H9 (cell line): ENCODE data around the gene VAPA. TPM values are rescaled to one million over a fixed set of nuclear protein-coding genes. Genes with fewer than 3 reads are reported as not detected.

ENCODE experiments used
- DNase-seq: peaks from one replicate; pipeline ENCODE4 v3.0.0-alpha.2; 2017
- H2AFZ ChIP-seq: one replicate; pipeline ENCODE4 v1.6.1; 2013; ENCODE audit warnings: mild to moderate bottlenecking, low read length, control low read depth, moderate library complexity
- H2AK5ac ChIP-seq: 2 replicates; pipeline ENCODE4 v1.6.1; 2013; ENCODE audit warnings: low read length, control low read depth, mixed read lengths; ENCODE audit not compliant: insufficient read length
- H2BK120ac ChIP-seq: one replicate; pipeline ENCODE4 v1.6.1; 2013; ENCODE audit warnings: low read depth, mild to moderate bottlenecking, low read length, control low read depth, inconsistent platforms; ENCODE audit not compliant: poor library complexity, severe bottlenecking
- H2BK12ac ChIP-seq: 2 replicates; pipeline ENCODE4 v1.6.1; 2013; ENCODE audit warnings: low read length, control low read depth, mixed read lengths, low read depth; ENCODE audit not compliant: insufficient read length
- H2BK15ac ChIP-seq: 2 replicates; pipeline ENCODE4 v1.6.1; 2013; ENCODE audit warnings: low read depth, low read length, control low read depth
- H2BK20ac ChIP-seq: one replicate; pipeline ENCODE4 v1.6.1; 2013; ENCODE audit warnings: low read depth, mild to moderate bottlenecking, low read length, control low read depth, inconsistent platforms; ENCODE audit not compliant: poor library complexity, severe bottlenecking
- H2BK5ac ChIP-seq: 2 replicates; pipeline ENCODE4 v1.6.1; 2013; ENCODE audit warnings: low read length, control low read depth, mixed read lengths; ENCODE audit not compliant: insufficient read length
- H3K14ac ChIP-seq: 2 replicates; pipeline ENCODE4 v1.6.1; 2013; ENCODE audit warnings: low read length, control low read depth; ENCODE audit not compliant: insufficient read depth
- H3K18ac ChIP-seq: 2 replicates; pipeline ENCODE4 v1.6.1; 2013; ENCODE audit warnings: low read depth, mild to moderate bottlenecking, mixed read lengths, low read length, control low read depth; ENCODE audit not compliant: insufficient read length
- H3K23ac ChIP-seq: 2 replicates; pipeline ENCODE4 v1.6.1; 2013; ENCODE audit warnings: low read length, control low read depth, mixed read lengths, low read depth; ENCODE audit not compliant: insufficient read length
- H3K23me2 ChIP-seq: 2 replicates; pipeline ENCODE4 v1.6.1; 2013; ENCODE audit warnings: low read depth, mild to moderate bottlenecking, mixed read lengths, low read length, control low read depth; ENCODE audit not compliant: insufficient read length, poor library complexity, severe bottlenecking
- H3K27ac ChIP-seq: 2 replicates; pipeline ENCODE4 v1.5.1; 2013; ENCODE audit warnings: low read length, control low read depth, mixed read lengths, low read depth; ENCODE audit not compliant: insufficient read length
- H3K27me3 ChIP-seq: 2 replicates; pipeline ENCODE4 v1.6.1; 2013; ENCODE audit warnings: low read length, control low read depth, inconsistent platforms; ENCODE audit not compliant: insufficient read depth
- H3K4ac ChIP-seq: 2 replicates; pipeline ENCODE4 v1.6.1; 2013; ENCODE audit warnings: low read depth, mild to moderate bottlenecking, control low read depth, inconsistent platforms, low read length, moderate library complexity
- H3K4me1 ChIP-seq: 2 replicates; pipeline ENCODE4 v1.6.1; 2013; ENCODE audit warnings: low read length, control low read depth, inconsistent platforms; ENCODE audit not compliant: insufficient read depth
- H3K4me2 ChIP-seq: 2 replicates; pipeline ENCODE4 v1.6.1; 2013; ENCODE audit warnings: low read length, control low read depth, mixed read lengths; ENCODE audit not compliant: insufficient read length, insufficient read depth
- H3K56ac ChIP-seq: 2 replicates; pipeline ENCODE4 v1.6.1; 2013; ENCODE audit warnings: low read depth, mild to moderate bottlenecking, mixed read lengths, low read length, control low read depth; ENCODE audit not compliant: insufficient read length
- H3K79me1 ChIP-seq: 2 replicates; pipeline ENCODE4 v1.6.1; 2013; ENCODE audit warnings: low read depth, mild to moderate bottlenecking, moderate library complexity, low read length, control low read depth, inconsistent platforms; ENCODE audit not compliant: insufficient read depth, poor library complexity, severe bottlenecking
- H3K79me2 ChIP-seq: 2 replicates; pipeline ENCODE4 v1.6.1; 2013; ENCODE audit warnings: low read length, control low read depth, inconsistent platforms; ENCODE audit not compliant: insufficient read depth
- H3K9ac ChIP-seq: 2 replicates; pipeline ENCODE4 v1.6.1; 2013; ENCODE audit warnings: low read length, control low read depth, mixed read lengths; ENCODE audit not compliant: insufficient read length; ENCODE audit errors: extremely low read depth
- H3K9me3 ChIP-seq: one replicate; pipeline ENCODE4 v1.6.1; 2013; ENCODE audit warnings: low read depth, low read length, inconsistent platforms; ENCODE audit not compliant: control insufficient read depth
- H3T11ph ChIP-seq: one replicate; pipeline ENCODE4 v1.6.1; 2013; ENCODE audit warnings: mild to moderate bottlenecking, low read length, control low read depth, inconsistent platforms
- H4K20me1 ChIP-seq: one replicate; pipeline ENCODE4 v1.6.1; 2013; ENCODE audit not compliant: control insufficient read depth, insufficient read length, insufficient read depth
- H4K5ac ChIP-seq: 2 replicates; pipeline ENCODE4 v1.6.1; 2013; ENCODE audit warnings: low read depth, mild to moderate bottlenecking, mixed read lengths, low read length, control low read depth; ENCODE audit not compliant: insufficient read length
- H4K8ac ChIP-seq: replicated peaks from 2 replicates; pipeline ENCODE4 v1.6.1; 2013; ENCODE audit warnings: low read length, control low read depth, mixed read lengths, low read depth; ENCODE audit not compliant: insufficient read length
- H4K91ac ChIP-seq: 2 replicates; pipeline ENCODE4 v1.6.1; 2013; ENCODE audit warnings: low read depth, mild to moderate bottlenecking, moderate library complexity, mixed read lengths, low read length, control low read depth; ENCODE audit not compliant: insufficient read length
- H3K27ac Mint-ChIP-seq, 3 experiments: 2 replicates in 2 of 3; 3 replicates in 1 of 3; pipeline ENCODE4 v1.8.0; 2020 to 2021; ENCODE audit warnings: mixed read lengths in 3 of 3, mild to moderate bottlenecking in 1 of 3, moderate library complexity in 1 of 3
- H3K27me3 Mint-ChIP-seq: 2 replicates; pipeline ENCODE4 v1.8.0; 2021; ENCODE audit warnings: low read depth, mild to moderate bottlenecking, moderate library complexity, mixed read lengths
- H3K36me3 Mint-ChIP-seq, 3 experiments: 2 replicates in 2 of 3; 3 replicates in 1 of 3; pipeline ENCODE4 v1.8.0; 2020 to 2021; ENCODE audit warnings: low read depth in 3 of 3, mixed read lengths in 3 of 3; ENCODE audit not compliant: insufficient read depth in 1 of 3
- H3K4me1 Mint-ChIP-seq, 2 experiments: 2 replicates each; pipeline ENCODE4 v1.8.0; 2020; ENCODE audit warnings: mixed read lengths in 2 of 2
- H3K4me3 Mint-ChIP-seq, 2 experiments: 2 replicates in 1 of 2; 3 replicates in 1 of 2; pipeline ENCODE4 v1.8.0; 2020 to 2021; ENCODE audit warnings: mild to moderate bottlenecking in 2 of 2, mixed read lengths in 2 of 2, moderate library complexity in 1 of 2
- H3K9me3 Mint-ChIP-seq, 2 experiments: 2 replicates in 1 of 2; 3 replicates in 1 of 2; pipeline ENCODE4 v1.8.0; 2020; ENCODE audit warnings: mild to moderate bottlenecking in 2 of 2, mixed read lengths in 2 of 2, moderate library complexity in 1 of 2
- WGBS: extraction: QIAGEN DNeasy Blood & Tissue Kit; methylation state at CpG from one replicate; pipeline ENCODE4 v1.1.7; 2013; ENCODE audit warnings: missing lambda C conversion rate, low lambda C conversion rate, mixed read lengths; ENCODE audit not compliant: insufficient read length; ENCODE audit errors: extremely low coverage; 5-methylcytosine and 5-hydroxymethylcytosine counted together
- total RNA-seq: library from RNA; stranded (reverse); gene quantifications from 2 replicates; pipeline ENCODE4 v1.2.1, GENCODE V29; 2021
- TF ChIP-seq, protein P1 (sequence below): fragments of 200-600 bp; sonication (generic); conservative IDR thresholded peaks from 3 replicates; pipeline ENCODE4 v1.8.0; 2021; ENCODE audit warnings: antibody characterized with exemption, mild to moderate bottlenecking

VAPA gene
- total RNA-seq, 1 experiment from 2014 or later: 141 TPM

DNA sequence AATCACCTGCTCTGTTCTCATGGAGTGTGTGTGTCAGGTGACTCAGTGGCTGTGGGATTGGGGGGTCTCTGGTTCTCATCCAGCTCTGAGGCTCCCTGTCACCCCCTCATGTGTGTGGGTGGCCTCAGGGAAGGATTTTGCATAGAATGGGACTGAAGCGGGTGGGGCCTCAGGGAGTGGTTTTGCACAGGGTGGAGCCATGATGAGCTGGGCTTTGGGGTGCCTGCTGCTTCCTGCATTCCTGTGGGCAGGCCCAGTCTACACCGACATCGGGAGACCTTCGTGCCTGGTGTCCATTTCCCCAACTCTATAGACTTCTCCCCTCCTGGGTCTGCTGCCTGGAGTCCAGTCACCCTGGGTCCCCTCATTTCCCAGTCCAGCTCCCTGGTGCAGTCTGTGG, 59.7 kb downstream of the VAPA start:
- H3K79me1 ChIP-seq: no peaks in the 10 kb centered on the region
- H3K14ac ChIP-seq: no peak overlapping the region
- no peak overlapping the region for H2BK5ac ChIP-seq
- H2BK15ac ChIP-seq: no peak overlapping the region
- no peak overlapping the region for H4K5ac ChIP-seq
- H3T11ph ChIP-seq: no peak overlapping the region
- Mint-ChIP-seq H3K4me3 (no peak overlapping the region), H3K36me3 (peaks cover 9 to 22% (median 15%) of the 10 kb centered on the region in 3 experiments), H3K9me3 (peaks cover 30 to 38% of the 10 kb centered on the region in 2 experiments), H3K27ac (peak overlapping the region in 1 of 3 experiments; percentile 48; a peak in 1 of 7 replicates), H3K27me3 (no peaks in the 10 kb centered on the region; the same call in none of the 2 replicates), H3K4me1 (peaks cover 6 to 14% of the 10 kb centered on the region in 2 experiments; a peak in 3 of 4 replicates)
- no peak overlapping the region for H2AFZ ChIP-seq
- no peak overlapping the region for H3K23ac ChIP-seq
- H2BK12ac ChIP-seq: no peak overlapping the region
- H3K9ac ChIP-seq: no peak overlapping the region
- TF ChIP-seq, protein P1, sequence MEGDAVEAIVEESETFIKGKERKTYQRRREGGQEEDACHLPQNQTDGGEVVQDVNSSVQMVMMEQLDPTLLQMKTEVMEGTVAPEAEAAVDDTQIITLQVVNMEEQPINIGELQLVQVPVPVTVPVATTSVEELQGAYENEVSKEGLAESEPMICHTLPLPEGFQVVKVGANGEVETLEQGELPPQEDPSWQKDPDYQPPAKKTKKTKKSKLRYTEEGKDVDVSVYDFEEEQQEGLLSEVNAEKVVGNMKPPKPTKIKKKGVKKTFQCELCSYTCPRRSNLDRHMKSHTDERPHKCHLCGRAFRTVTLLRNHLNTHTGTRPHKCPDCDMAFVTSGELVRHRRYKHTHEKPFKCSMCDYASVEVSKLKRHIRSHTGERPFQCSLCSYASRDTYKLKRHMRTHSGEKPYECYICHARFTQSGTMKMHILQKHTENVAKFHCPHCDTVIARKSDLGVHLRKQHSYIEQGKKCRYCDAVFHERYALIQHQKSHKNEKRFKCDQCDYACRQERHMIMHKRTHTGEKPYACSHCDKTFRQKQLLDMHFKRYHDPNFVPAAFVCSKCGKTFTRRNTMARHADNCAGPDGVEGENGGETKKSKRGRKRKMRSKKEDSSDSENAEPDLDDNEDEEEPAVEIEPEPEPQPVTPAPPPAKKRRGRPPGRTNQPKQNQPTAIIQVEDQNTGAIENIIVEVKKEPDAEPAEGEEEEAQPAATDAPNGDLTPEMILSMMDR: no peak
- H4K20me1 ChIP-seq: no peaks in the 10 kb centered on the region
- H3K56ac ChIP-seq: no peak overlapping the region
- no peak overlapping the region for H4K91ac ChIP-seq
- H2BK20ac ChIP-seq: no peak overlapping the region
- no peak overlapping the region for H2AK5ac ChIP-seq
- no peaks in the 10 kb centered on the region for H3K23me2 ChIP-seq
- H4K8ac ChIP-seq: no peak overlapping the region
- no peak overlapping the region for H3K27ac ChIP-seq
- no peaks in the 10 kb centered on the region for H3K79me2 ChIP-seq
- no peaks in the 10 kb centered on the region; the same call in 1 of the 2 replicates for H3K4me1 ChIP-seq
- H3K4ac ChIP-seq: no peak overlapping the region
- H3K18ac ChIP-seq: no peak overlapping the region
- H3K9me3 ChIP-seq: no peaks in the 10 kb centered on the region
- no peak for DNase-seq
- H3K27me3 ChIP-seq: no peaks in the 10 kb centered on the region
- WGBS: no CpG with 5 or more reads among the region's 4 CpGs
- no peak overlapping the region for H2BK120ac ChIP-seq
- no peak overlapping the region for H3K4me2 ChIP-seq
